ENCODE data around the gene EDNRB.
"Not testable (repeated sequence)": the region's sequence is repeated elsewhere in the genome, so short reads cannot be mapped to it uniquely, and the experiment has no call there.

Gene EDNRB

GRCh38 chr13:77894743-77895142 is 23.9 kb downstream of the EDNRB start:
- DNase-seq = no peak

GRCh38 chr13:77893066-77893465 is 25.6 kb downstream of the EDNRB start:
- DNase-seq = no peak

GRCh38 chr13:77892491-77892890 is 26.1 kb downstream of the EDNRB start:
- DNase-seq = no peak

GRCh38 chr13:77891486-77891885 is 27.1 kb downstream of the EDNRB start:
- DNase-seq = no peak

GRCh38 chr13:77891041-77891440 is 27.6 kb downstream of the EDNRB start:
- no peak for DNase-seq

- no peak for DNase-seq
These were observed 35.3 kb downstream of the EDNRB start for GRCh38 chr13:77883328-77883727.

- DNase-seq = no peak
These were observed 40.4 kb downstream of the EDNRB start for GRCh38 chr13:77878190-77878589.

- DNase-seq = no peak
These were observed 42.5 kb downstream of the EDNRB start for GRCh38 chr13:77876176-77876575.

GRCh38 chr13:77874406-77874805 is 44.2 kb downstream of the EDNRB start:
- DNase-seq = no peak

- no peak for DNase-seq
These were observed 45.6 kb downstream of the EDNRB start for GRCh38 chr13:77872995-77873394.

- DNase-seq = no peak
These were observed 47.0 kb downstream of the EDNRB start for GRCh38 chr13:77871596-77871995.

GRCh38 chr13:77868717-77869116 is 49.9 kb downstream of the EDNRB start:
- DNase-seq = no peak

GRCh38 chr13:77866971-77867370 is 51.7 kb downstream of the EDNRB start:
- DNase-seq = no peak

GRCh38 chr13:77865622-77866021 is 53.0 kb downstream of the EDNRB start:
- DNase-seq = no peak

- no peak for DNase-seq
These were observed 55.5 kb downstream of the EDNRB start for GRCh38 chr13:77863144-77863543.

- DNase-seq = no peak
These were observed 56.9 kb downstream of the EDNRB start for GRCh38 chr13:77861741-77862140.

GRCh38 chr13:77860507-77860981 is 58.1 kb downstream of the EDNRB start:
- DNase-seq = no peak

GRCh38 chr13:77859450-77859849 is 59.2 kb downstream of the EDNRB start:
- DNase-seq = no peak

- DNase-seq = no peak
These were observed 61.0 kb downstream of the EDNRB start for GRCh38 chr13:77857531-77858209.

GRCh38 chr13:77853703-77854102 is 64.9 kb downstream of the EDNRB start:
- DNase-seq = no peak

- not testable (repeated sequence) for DNase-seq
These were observed 70.6 kb downstream of the EDNRB start for GRCh38 chr13:77848050-77848449.

- DNase-seq = no peak
These were observed 72.5 kb downstream of the EDNRB start for GRCh38 chr13:77846173-77846572.

Data from stimulated activated naive CD4-positive, alpha-beta T cell (primary cell).